GM19043 (cell line): Measurements from ENCODE around the gene HIP1R.

Experiments
- ATAC-seq: cut with Tn5 transposase; IDR thresholded peaks from one replicate; pipeline ENCODE4 v1.9.1; 2021; ENCODE audit warnings: low read depth; ENCODE audit not compliant: unreplicated experiment

The HIP1R gene

GRCh38 chr12:122846622-122847515 is 11.6 kb downstream of the HIP1R start:
- no peak for ATAC-seq

GRCh38 chr12:122847516-122847836 is 12.2 kb downstream of the HIP1R start:
- ATAC-seq = no peak

- ATAC-seq = no peak
Observed at GRCh38 chr12:122847921-122848421, 12.7 kb downstream of the HIP1R start.

- no peak for ATAC-seq
Observed at GRCh38 chr12:122848471-122849351, 13.5 kb downstream of the HIP1R start.

DNA sequence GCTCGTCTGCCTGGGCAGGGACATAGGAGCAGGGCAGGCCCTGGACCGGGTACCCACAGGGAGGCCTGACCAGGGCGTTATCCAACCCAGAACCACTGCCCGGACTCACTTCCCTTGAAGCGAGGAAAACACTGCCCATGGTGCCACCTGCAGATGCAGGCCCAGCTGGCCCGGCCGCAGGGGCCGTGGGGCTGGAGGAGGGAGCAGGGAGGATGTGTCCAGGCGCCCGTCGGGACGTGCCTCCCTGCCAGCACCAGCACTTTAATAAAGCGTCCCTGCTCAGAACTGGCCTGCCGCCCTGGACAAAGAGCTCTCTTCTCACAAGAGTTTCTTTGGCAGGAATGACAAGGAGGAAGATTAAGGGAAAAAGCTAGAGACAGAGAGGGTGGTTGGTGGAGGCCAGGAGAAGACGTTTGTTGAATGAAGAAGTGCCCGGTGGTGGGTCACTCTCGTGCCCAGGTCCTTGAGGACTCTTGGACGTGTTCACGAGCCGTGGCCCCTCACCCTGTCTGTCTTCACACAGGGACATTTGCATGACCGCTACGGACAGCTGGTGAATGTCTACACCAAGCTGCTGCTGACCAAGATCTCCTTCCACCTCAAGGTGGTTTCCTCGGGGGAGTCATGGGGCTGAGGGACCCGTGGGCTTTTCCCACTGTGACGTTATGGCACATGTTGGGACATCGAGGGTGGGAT is 14.2 kb downstream of the HIP1R start:
- ATAC-seq = no peak

DNA sequence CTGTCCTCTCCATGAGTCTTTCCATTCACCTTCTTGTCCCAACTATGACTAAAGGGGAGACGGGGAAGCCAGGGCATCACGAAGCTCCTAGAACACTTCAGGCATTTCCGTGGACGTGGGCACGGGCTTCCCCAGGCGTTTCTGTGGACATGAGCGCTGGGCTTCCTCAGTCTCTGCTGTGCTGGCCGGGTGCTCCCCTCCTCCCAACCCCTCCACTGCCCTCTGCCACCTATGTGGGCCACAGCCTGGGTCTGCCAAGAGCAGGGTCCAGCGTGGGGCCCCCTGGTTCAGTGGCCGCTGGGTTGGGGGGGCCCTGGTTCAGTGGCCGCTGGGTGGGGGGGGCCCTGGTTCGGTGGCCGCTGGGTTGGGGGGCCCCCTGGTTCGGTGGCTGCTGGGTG is 14.8 kb downstream of the HIP1R start:
- ATAC-seq = no peak

- no peak for ATAC-seq
Observed at GRCh38 chr12:122850695-122851350, 15.6 kb downstream of the HIP1R start.

DNA sequence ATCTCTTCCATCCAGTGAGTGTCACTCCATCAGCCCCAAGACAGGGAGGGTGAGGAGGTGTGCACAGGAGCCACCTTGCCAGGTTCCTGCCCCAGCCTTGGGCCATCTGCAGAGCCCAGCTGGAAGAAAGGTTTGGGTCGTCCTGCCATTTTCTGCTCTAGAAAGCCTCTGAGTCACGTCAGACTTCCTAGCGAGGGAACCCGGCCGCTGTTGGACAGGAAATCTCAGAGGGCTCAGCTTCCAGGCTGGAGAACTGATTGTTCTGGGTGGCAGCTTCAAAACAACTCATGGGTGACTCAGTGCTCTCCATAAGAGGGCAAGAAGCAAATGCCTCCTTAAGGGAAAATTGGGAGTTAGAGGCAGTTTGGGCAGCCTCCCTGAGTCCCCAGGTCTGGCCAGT is 16.6 kb downstream of the HIP1R start:
- ATAC-seq = no peak

- ATAC-seq = no peak
Observed at GRCh38 chr12:122852336-122853275, 17.3 kb downstream of the HIP1R start.

GRCh38 chr12:122853582-122854245 is 18.5 kb downstream of the HIP1R start:
- ATAC-seq = no peak

DNA sequence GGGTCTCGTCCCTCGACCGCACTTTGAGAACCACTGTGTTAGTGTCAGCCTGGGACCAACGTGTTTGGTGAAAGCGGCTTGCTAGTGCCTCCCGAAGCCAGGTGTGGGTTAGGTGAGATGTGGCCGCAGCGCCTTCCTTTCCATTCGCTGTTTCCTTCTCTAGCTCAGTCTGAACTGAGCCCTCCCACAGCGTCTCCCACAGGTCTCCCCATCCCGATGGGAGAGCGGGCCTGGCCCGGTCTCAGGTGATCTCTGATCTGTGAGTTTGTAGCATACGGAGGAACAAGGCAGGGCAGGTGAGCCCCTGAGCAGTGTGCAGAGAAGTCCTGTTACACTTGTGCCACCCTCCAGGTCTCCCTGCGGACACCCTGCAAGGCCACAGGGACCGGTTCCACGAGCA is 19.3 kb downstream of the HIP1R start:
- ATAC-seq = no peak

- no peak for ATAC-seq
Observed at GRCh38 chr12:122855071-122855829, 20.0 kb downstream of the HIP1R start.

- no peak for ATAC-seq
Observed at GRCh38 chr12:122855928-122856831, 20.9 kb downstream of the HIP1R start.

DNA sequence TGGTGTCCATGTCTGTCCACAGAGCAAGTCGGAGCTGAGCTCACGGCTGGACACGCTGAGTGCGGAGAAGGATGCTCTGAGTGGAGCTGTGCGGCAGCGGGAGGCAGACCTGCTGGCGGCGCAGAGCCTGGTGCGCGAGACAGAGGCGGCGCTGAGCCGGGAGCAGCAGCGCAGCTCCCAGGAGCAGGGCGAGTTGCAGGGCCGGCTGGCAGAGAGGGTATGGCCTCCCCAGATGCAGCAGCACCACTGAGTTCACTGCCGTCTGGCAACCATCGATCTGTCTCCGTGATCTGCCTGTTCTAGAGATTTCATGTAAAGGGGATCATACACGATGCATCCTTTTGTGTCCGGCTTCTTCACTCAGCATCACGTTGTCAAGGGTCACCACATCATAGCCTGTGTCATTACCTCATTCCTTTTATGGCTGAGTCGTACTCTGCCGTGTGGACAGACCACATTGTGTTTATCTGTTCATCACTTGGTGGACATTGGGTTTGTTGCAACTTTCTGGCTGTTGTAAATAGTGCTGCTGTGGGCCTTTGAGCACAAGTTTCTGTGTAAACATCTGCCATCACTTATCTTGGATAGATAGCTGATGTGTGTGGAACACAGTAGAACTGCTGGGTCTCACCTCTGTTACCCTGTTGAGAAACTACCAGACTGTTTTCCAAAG is 21.9 kb downstream of the HIP1R start:
- ATAC-seq = no peak

DNA sequence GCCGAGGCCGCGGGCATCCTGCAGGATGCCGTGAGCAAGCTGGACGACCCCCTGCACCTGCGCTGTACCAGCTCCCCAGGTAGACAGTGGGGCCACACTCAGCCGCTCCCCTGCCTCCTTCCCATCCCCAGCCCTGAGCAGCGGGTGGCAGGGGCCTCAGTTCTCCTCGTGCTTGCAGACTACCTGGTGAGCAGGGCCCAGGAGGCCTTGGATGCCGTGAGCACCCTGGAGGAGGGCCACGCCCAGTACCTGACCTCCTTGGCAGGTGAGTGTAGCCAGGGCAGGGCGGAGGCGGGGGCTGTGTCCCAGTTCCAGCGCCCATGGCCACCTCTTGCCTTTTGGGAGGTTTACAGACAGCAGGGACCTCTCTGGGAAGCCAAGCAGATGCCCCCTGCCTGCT is 22.9 kb downstream of the HIP1R start:
- no peak for ATAC-seq

DNA sequence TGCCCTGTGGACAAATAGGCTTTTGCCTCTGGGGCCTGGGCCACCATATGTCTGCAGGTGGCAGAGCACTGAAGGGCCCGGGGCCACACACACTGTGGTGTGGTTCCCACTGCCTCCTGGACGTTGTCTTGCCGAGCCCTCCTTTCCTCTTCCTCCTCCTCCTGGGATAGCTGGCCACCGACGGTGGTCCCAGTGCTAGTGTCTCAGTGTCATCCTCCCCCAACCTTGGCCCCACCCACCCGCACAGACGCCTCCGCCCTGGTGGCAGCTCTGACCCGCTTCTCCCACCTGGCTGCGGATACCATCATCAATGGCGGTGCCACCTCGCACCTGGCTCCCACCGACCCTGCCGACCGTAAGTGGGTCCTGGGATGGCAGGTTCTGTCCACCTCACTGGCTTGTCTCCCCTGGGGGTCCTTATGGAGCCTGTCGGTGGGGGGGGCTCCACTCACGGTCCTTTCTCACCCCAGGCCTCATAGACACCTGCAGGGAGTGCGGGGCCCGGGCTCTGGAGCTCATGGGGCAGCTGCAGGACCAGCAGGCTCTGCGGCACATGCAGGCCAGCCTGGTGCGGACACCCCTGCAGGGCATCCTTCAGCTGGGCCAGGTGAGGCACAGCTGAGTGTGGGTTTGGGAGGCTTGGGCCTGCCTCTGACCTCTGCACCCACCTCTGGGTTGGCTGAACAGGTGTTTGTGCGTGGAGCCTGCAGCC is 23.5 kb downstream of the HIP1R start:
- ATAC-seq = no peak
